Measurements from ENCODE around the gene RNF113B.

Gene RNF113B

DNA sequence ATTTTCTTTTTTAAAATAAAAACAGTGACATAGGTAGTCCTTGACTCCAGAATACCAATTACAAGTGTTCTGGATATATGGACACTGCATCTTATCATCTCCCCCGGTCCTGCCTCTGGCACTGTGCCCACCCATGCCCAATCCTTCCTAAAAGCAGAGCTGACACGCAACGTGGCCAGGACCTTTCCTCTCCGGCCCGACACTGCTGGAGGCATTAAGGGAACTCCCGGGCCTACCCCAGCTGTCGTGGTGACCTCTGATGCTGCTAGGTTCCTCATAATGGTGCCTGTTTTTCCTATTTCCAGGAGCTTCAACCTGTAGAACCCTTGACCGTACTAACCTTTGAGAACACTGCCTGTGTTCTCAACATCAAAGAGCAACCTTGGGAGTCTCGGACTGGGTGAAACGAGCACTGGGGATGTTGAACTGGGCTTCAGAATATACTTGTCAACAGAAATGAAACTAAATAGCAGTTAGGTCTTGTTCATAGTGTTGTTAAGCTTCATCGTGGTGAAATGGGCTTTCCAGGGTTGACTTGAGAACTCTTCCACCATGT is 13.9 kb upstream of the RNF113B start:
- no peak overlapping the region for H3K27ac ChIP-seq (ENCODE audit: low read depth in 2 of 2, low read length in 2 of 2)
- H3K4me3 ChIP-seq (ENCODE audit: low read length in 2 of 2): no peak overlapping the region
- no peaks in the 10 kb centered on the region for H3K36me3 ChIP-seq (ENCODE audit: control insufficient read depth in 2 of 2, insufficient read depth in 2 of 2, low read length in 2 of 2)
- H3K4me1 ChIP-seq (ENCODE audit: control insufficient read depth in 2 of 2, insufficient read depth in 2 of 2, low read length in 2 of 2): no peaks in the 10 kb centered on the region
- H3K27me3 ChIP-seq (ENCODE audit: control insufficient read depth in 2 of 2, insufficient read depth in 2 of 2, low read length in 2 of 2): no peaks in the 10 kb centered on the region
- no peaks in the 10 kb centered on the region for H3K9me3 ChIP-seq (ENCODE audit: control insufficient read depth in 2 of 2, low read length in 2 of 2)
- H3K9ac ChIP-seq (ENCODE audit: low read depth in 1 of 2, low read length in 2 of 2): no peak overlapping the region

DNA sequence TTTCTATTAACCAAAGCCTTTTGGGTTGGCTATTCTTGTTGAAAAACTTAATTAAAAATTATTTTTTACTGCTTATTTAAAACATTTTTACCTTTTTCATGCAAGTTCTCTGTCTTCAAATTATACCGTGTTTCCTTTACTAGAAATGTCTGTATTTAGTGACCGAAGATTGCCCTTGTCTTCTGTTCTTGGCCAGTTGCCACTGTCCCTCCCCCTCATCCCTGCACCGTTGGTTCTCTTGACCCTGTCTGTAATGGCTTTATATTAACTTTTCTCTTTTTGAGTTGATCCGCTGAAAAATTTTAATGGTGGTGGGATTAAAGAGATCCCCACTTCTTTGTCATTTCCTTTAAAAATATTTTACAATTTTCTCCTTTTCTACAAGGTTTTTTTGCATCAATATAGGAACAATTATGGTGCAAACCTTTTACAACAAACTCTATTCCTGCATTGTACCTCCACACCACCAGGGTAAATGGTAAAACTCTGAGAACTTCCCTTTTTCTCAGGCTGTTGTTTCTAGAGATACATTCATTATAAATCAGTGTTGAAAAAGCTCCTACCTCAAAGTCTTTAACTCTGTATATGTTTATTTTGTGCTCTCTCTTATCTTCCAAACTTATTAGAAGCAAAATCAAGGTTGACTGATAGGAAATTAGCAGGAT is 12.9 kb upstream of the RNF113B start:
- H3K36me3 ChIP-seq (ENCODE audit: control insufficient read depth in 2 of 2, insufficient read depth in 2 of 2, low read length in 2 of 2): no peaks in the 10 kb centered on the region
- H3K27ac ChIP-seq (ENCODE audit: low read depth in 2 of 2, low read length in 2 of 2): no peak overlapping the region
- no peak overlapping the region for H3K9ac ChIP-seq (ENCODE audit: low read depth in 1 of 2, low read length in 2 of 2)
- no peak overlapping the region for H3K4me3 ChIP-seq (ENCODE audit: low read length in 2 of 2)
- H3K9me3 ChIP-seq (ENCODE audit: control insufficient read depth in 2 of 2, low read length in 2 of 2): no peaks in the 10 kb centered on the region
- no peaks in the 10 kb centered on the region for H3K4me1 ChIP-seq (ENCODE audit: control insufficient read depth in 2 of 2, insufficient read depth in 2 of 2, low read length in 2 of 2)
- no peaks in the 10 kb centered on the region for H3K27me3 ChIP-seq (ENCODE audit: control insufficient read depth in 2 of 2, insufficient read depth in 2 of 2, low read length in 2 of 2)

DNA sequence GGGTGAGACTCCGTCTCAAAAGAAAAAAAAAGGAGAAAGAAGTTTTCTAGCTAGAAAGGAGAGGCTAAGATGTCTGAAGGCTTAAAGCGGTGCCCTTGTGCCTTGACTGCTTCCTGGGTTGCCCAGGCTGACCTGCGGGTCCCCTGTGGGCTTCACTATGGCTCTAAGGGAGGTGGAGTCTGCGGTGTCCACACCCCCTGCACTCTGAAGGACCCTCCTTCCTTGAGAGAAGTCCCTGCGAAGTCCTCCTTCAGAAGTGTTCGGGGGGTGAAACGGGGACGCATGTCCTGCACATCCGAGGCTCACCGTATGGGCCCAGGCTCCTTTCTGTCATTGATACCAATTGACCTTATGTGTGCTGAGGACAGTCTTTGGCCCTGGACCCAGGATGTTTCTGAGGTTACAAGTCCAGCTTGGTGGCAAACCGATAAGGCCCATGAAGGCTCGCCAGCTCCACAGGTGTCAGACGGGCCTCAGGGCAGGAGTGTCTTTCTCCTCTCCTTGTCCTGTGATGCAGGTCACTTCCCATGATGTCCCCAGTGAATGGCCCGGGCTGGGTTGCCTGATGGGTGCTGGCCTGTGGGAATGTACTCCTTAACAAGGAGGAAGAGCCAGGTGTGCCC is 11.6 kb upstream of the RNF113B start:
- no peaks in the 10 kb centered on the region for H3K4me1 ChIP-seq (ENCODE audit: control insufficient read depth in 2 of 2, insufficient read depth in 2 of 2, low read length in 2 of 2)
- H3K27me3 ChIP-seq (ENCODE audit: control insufficient read depth in 2 of 2, insufficient read depth in 2 of 2, low read length in 2 of 2): no peaks in the 10 kb centered on the region
- H3K9ac ChIP-seq (ENCODE audit: low read depth in 1 of 2, low read length in 2 of 2): no peak overlapping the region
- H3K27ac ChIP-seq (ENCODE audit: low read depth in 2 of 2, low read length in 2 of 2): no peak overlapping the region
- H3K4me3 ChIP-seq (ENCODE audit: low read length in 2 of 2): no peak overlapping the region
- H3K36me3 ChIP-seq (ENCODE audit: control insufficient read depth in 2 of 2, insufficient read depth in 2 of 2, low read length in 2 of 2): no peaks in the 10 kb centered on the region
- H3K9me3 ChIP-seq (ENCODE audit: control insufficient read depth in 2 of 2, low read length in 2 of 2): no peaks in the 10 kb centered on the region

DNA sequence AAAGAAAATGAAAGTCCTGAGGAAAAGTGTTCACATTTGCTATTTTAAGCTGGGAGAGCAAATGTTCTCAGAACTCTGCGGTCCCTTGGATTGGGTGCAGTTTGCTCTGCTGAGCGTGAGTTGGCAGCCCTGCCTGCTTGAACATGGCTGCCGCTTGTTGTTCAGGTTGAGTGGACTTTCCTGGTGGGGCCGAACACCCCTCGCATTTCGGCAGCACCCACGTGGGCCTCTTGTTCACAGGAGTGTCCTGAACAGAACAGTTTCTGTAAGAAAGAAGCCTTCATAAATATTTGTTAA is 10.8 kb upstream of the RNF113B start:
- no peaks in the 10 kb centered on the region for H3K9me3 ChIP-seq (ENCODE audit: control insufficient read depth in 2 of 2, low read length in 2 of 2)
- H3K27me3 ChIP-seq (ENCODE audit: control insufficient read depth in 2 of 2, insufficient read depth in 2 of 2, low read length in 2 of 2): no peaks in the 10 kb centered on the region
- no peak overlapping the region for H3K27ac ChIP-seq (ENCODE audit: low read depth in 2 of 2, low read length in 2 of 2)
- no peak overlapping the region for H3K4me3 ChIP-seq (ENCODE audit: low read length in 2 of 2)
- H3K4me1 ChIP-seq (ENCODE audit: control insufficient read depth in 2 of 2, insufficient read depth in 2 of 2, low read length in 2 of 2): no peaks in the 10 kb centered on the region
- H3K36me3 ChIP-seq (ENCODE audit: control insufficient read depth in 2 of 2, insufficient read depth in 2 of 2, low read length in 2 of 2): no peaks in the 10 kb centered on the region
- no peak overlapping the region for H3K9ac ChIP-seq (ENCODE audit: low read depth in 1 of 2, low read length in 2 of 2)

DNA sequence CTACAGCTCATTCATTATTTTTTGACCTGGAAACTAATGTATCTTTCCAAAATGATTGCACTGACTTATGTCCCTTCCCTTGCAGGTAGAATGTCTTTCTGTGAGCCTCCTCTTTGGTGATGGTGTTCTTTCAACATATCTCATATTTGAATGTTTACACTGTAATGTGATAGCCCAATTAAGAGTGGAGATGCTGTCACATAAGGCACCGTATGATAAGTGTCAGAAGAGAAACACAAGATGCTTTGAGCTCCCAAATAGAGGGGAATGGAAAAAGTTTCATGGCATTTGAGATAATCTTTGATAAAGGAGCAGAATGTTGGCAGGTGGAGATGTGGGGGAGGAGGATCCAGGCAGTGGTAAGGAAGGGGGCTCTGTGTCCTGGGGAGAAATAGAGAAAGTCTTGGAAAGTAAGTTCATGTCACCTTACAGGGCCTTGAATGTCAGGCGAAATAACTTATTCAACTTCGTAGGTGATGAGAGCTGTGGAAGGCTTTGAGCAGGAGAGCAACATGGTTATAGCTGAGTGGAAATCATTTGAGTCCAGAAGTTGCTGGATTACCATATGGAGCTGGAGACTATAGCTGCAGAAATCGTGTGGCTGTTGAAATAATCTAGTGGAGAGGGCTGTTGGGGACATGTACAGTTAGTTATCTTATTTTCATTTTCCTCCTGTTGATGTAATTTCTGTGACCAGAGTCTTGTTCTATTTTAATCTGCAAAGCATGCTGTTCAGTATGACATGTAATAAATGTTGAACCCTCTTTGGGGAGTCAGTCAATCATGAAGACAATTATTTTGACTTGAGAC is 10.3 kb upstream of the RNF113B start:
- Histone ChIP-seq H3K9me3 (ENCODE audit: control insufficient read depth in 2 of 2, low read length in 2 of 2) (no peaks in the 10 kb centered on the region), H3K9ac (ENCODE audit: low read depth in 1 of 2, low read length in 2 of 2) (no peak overlapping the region), H3K4me3 (ENCODE audit: low read length in 2 of 2) (no peak overlapping the region), H3K36me3 (ENCODE audit: control insufficient read depth in 2 of 2, insufficient read depth in 2 of 2, low read length in 2 of 2) (no peaks in the 10 kb centered on the region), H3K27ac (ENCODE audit: low read depth in 2 of 2, low read length in 2 of 2) (no peak overlapping the region), H3K27me3 (ENCODE audit: control insufficient read depth in 2 of 2, insufficient read depth in 2 of 2, low read length in 2 of 2) (no peaks in the 10 kb centered on the region), H3K4me1 (ENCODE audit: control insufficient read depth in 2 of 2, insufficient read depth in 2 of 2, low read length in 2 of 2) (no peaks in the 10 kb centered on the region)

DNA sequence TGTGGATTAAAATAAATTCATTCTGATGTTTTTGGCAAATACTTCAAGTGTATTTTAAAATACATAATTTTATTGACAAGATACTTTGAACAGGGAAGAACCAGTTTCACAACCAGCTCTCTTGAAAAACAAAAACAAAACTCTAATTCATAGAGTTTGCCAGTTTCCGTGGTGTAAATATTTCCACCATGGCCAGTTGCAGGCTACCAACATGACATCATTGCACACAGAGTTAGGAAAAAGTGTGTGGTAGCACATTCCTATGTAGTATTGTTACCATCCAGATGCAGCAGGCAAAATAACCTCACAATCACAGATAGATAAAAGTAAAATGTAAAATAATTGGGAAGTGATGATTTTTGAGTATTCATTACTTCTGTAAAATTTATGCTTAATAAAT is 7.7 kb upstream of the RNF113B start:
- Histone ChIP-seq H3K36me3 (ENCODE audit: control insufficient read depth in 2 of 2, insufficient read depth in 2 of 2, low read length in 2 of 2) (no peaks in the 10 kb centered on the region), H3K9me3 (ENCODE audit: control insufficient read depth in 2 of 2, low read length in 2 of 2) (no peaks in the 10 kb centered on the region), H3K4me1 (ENCODE audit: control insufficient read depth in 2 of 2, insufficient read depth in 2 of 2, low read length in 2 of 2) (no peaks in the 10 kb centered on the region), H3K9ac (ENCODE audit: low read depth in 1 of 2, low read length in 2 of 2) (no peak overlapping the region), H3K4me3 (ENCODE audit: low read length in 2 of 2) (no peak overlapping the region), H3K27ac (ENCODE audit: low read depth in 2 of 2, low read length in 2 of 2) (no peak overlapping the region), H3K27me3 (ENCODE audit: control insufficient read depth in 2 of 2, insufficient read depth in 2 of 2, low read length in 2 of 2) (no peaks in the 10 kb centered on the region)

DNA sequence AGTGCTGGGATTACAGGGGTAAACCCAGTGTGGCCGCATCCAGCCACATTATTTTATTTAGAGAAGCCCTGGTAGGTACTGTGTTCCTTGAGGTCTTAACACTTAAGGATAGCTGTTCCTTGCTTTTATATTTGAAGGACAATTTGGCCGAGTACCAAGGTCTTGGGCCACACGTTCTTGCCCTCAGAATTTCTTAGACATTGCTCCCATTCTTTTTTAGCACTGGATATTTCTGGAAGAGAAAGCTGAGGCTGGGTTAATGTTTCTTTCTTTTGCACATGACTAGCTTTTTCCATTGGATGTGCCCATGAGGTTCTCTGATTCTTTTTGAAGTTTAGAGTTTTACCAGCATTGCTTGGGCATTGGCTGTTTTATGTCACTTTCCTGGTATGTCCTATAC is 5.5 kb upstream of the RNF113B start:
- Histone ChIP-seq H3K9ac (ENCODE audit: low read depth in 1 of 2, low read length in 2 of 2) (no peak overlapping the region), H3K27ac (ENCODE audit: low read depth in 2 of 2, low read length in 2 of 2) (no peak overlapping the region)

DNA sequence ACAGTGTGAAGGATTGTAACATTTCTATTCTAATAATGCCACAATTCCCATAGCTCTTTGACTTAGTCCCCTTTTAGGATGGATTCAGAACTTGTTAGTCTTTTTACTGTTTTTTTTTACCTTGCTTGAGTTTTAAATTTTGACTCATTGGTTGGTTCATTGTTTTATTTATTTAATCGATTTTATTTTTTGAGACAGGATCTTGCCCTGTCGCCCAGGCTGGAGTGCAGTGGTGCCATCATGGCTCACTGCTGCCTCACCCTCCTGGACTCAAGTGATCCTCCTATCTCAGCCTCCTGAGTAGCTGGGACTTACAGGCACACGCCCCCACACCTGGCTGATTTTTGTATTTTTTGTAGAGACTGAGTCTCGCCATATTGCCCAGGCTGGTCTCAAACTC is 5.1 kb upstream of the RNF113B start:
- H3K9ac ChIP-seq (ENCODE audit: low read depth in 1 of 2, low read length in 2 of 2): no peak overlapping the region
- H3K36me3 ChIP-seq (ENCODE audit: control insufficient read depth in 2 of 2, insufficient read depth in 2 of 2, low read length in 2 of 2): no peaks in the 10 kb centered on the region
- no peaks in the 10 kb centered on the region for H3K4me1 ChIP-seq (ENCODE audit: control insufficient read depth in 2 of 2, insufficient read depth in 2 of 2, low read length in 2 of 2)
- H3K27ac ChIP-seq (ENCODE audit: low read depth in 2 of 2, low read length in 2 of 2): no peak overlapping the region
- no peak overlapping the region for H3K4me3 ChIP-seq (ENCODE audit: low read length in 2 of 2)
- H3K27me3 ChIP-seq (ENCODE audit: control insufficient read depth in 2 of 2, insufficient read depth in 2 of 2, low read length in 2 of 2): no peaks in the 10 kb centered on the region
- H3K9me3 ChIP-seq (ENCODE audit: control insufficient read depth in 2 of 2, low read length in 2 of 2): no peaks in the 10 kb centered on the region

More for the DNA sequence above, 5.5 kb upstream of the RNF113B start:
- H3K9me3 ChIP-seq (ENCODE audit: control insufficient read depth in 2 of 2, low read length in 2 of 2): no peaks in the 10 kb centered on the region
- no peaks in the 10 kb centered on the region for H3K4me1 ChIP-seq (ENCODE audit: control insufficient read depth in 2 of 2, insufficient read depth in 2 of 2, low read length in 2 of 2)
- no peaks in the 10 kb centered on the region for H3K36me3 ChIP-seq (ENCODE audit: control insufficient read depth in 2 of 2, insufficient read depth in 2 of 2, low read length in 2 of 2)
- H3K27me3 ChIP-seq (ENCODE audit: control insufficient read depth in 2 of 2, insufficient read depth in 2 of 2, low read length in 2 of 2): no peaks in the 10 kb centered on the region
- H3K4me3 ChIP-seq (ENCODE audit: low read length in 2 of 2): no peak overlapping the region

DNA sequence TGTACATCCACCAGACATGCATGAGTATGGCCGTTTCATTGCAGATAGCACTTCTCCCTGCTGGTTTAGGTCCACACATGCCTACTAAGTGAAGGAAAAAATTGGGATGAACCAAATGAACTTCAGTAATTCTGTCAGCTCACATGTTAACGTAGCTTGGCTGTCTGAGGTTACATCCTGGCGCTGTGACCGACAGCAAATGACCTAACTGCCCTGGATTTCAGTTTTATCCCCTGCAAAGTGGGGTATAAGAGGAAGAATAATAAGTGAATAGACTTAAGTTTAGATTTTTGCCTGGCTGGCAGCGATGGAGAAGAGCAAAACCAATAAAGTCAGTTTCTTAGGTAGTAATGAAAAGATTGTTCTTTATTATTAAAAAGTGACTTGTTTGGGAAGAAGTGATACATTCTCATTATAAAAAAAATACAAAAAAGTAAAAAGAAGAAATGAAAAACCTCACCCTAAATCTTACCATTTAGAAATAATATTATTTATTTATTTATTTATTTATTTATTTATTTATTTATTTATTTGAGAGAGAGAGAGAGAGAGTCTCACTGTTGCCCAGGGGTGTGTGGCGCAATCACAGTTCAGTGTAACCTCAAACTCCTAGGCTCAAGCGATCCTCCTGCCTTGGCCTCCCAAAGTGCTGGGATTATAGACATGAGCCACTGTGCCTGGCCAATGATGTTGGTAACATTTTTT is 4.2 kb upstream of the RNF113B start:
- no peak overlapping the region for H3K9ac ChIP-seq (ENCODE audit: low read depth in 1 of 2, low read length in 2 of 2)
- no peak overlapping the region for H3K4me3 ChIP-seq (ENCODE audit: low read length in 2 of 2)
- H3K36me3 ChIP-seq (ENCODE audit: control insufficient read depth in 2 of 2, insufficient read depth in 2 of 2, low read length in 2 of 2): no peaks in the 10 kb centered on the region
- no peaks in the 10 kb centered on the region for H3K9me3 ChIP-seq (ENCODE audit: control insufficient read depth in 2 of 2, low read length in 2 of 2)
- no peaks in the 10 kb centered on the region for H3K27me3 ChIP-seq (ENCODE audit: control insufficient read depth in 2 of 2, insufficient read depth in 2 of 2, low read length in 2 of 2)
- H3K27ac ChIP-seq (ENCODE audit: low read depth in 2 of 2, low read length in 2 of 2): no peak overlapping the region
- H3K4me1 ChIP-seq (ENCODE audit: control insufficient read depth in 2 of 2, insufficient read depth in 2 of 2, low read length in 2 of 2): no peaks in the 10 kb centered on the region

DNA sequence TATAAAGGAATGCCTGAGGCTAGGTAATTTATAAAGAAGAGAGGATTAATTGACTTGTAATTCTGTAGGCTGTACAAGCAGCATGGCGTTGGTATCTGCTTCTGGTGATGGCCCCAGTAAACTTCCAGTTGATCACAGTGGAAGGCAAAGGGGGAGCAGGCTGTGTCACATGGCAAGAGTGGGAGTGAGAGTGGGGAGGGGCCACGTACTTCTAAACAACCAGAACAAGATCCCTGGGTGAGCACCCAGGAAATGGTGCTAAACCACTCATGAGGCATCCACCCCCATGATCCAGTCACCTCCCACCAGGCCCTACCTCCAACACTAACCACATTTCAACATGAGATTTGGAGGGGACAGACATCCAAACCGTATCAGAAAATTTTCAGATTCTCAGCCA is 3.0 kb upstream of the RNF113B start:
- Histone ChIP-seq H3K4me1 (ENCODE audit: control insufficient read depth in 2 of 2, insufficient read depth in 2 of 2, low read length in 2 of 2) (no peaks in the 10 kb centered on the region), H3K27me3 (ENCODE audit: control insufficient read depth in 2 of 2, insufficient read depth in 2 of 2, low read length in 2 of 2) (no peaks in the 10 kb centered on the region), H3K27ac (ENCODE audit: low read depth in 2 of 2, low read length in 2 of 2) (no peak overlapping the region), H3K36me3 (ENCODE audit: control insufficient read depth in 2 of 2, insufficient read depth in 2 of 2, low read length in 2 of 2) (no peaks in the 10 kb centered on the region), H3K9ac (ENCODE audit: low read depth in 1 of 2, low read length in 2 of 2) (no peak overlapping the region), H3K9me3 (ENCODE audit: control insufficient read depth in 2 of 2, low read length in 2 of 2) (no peaks in the 10 kb centered on the region), H3K4me3 (ENCODE audit: low read length in 2 of 2) (no peak overlapping the region)
